ENCODE measurements around the gene SLC36A4. TPM values are rescaled to one million over a fixed set of nuclear protein-coding genes. Genes with fewer than 3 reads are reported as not detected.

SLC36A4 gene
- total and polyA plus RNA-seq, 11 donors: 2.6 to 22.4 (median 7.4) TPM

GRCh38 chr11:93169143-93169542 lies 28.6 kb downstream of the SLC36A4 start:
- H3K36me3 ChIP-seq: peaks cover 0 to 34% (median 16%) of the 10 kb centered on the region in 9 donors
- intact Hi-C loops (cut with DNase I): no loop called here
- no peak overlapping the region for H3K27ac ChIP-seq
- H3K27me3 ChIP-seq: no peaks in the 10 kb centered on the region
- 96 to 98% (median 97%) methylated on average over 2 of the region's 2 CpGs for WGBS, 4 donors
- H3K4me3 ChIP-seq: no peak overlapping the region
- DNase-seq (no peak), ATAC-seq (no peak)
- peaks cover 0 to 4% (median 0%) of the 10 kb centered on the region in 12 donors for H3K4me1 ChIP-seq
- TF ChIP-seq CTCF (IDR thresholded peaks at IDR 0.05): no peak
- no peak for TF ChIP-seq POLR2A (IDR thresholded peaks at IDR 0.05)
- H3K9me3 ChIP-seq: no peaks in the 10 kb centered on the region

GRCh38 chr11:93166862-93167261 lies 30.9 kb downstream of the SLC36A4 start:
- Histone ChIP-seq H3K9me3 (no peaks in the 10 kb centered on the region), H3K4me3 (no peak overlapping the region), H3K27me3 (no peaks in the 10 kb centered on the region), H3K4me1 (peaks cover 0 to 4% (median 0%) of the 10 kb centered on the region in 12 donors), H3K27ac (no peak overlapping the region), H3K36me3 (peaks cover 0 to 56% (median 32%) of the 10 kb centered on the region in 9 donors)
- DNase-seq: no peak
- intact Hi-C loops (cut with DNase I): no loop called here
- 50 to 71% (median 63%) methylated on average over 2 of the region's 2 CpGs for WGBS, 4 donors
- no peak for TF ChIP-seq POLR2A (IDR thresholded peaks at IDR 0.05)
- no peak for TF ChIP-seq CTCF (IDR thresholded peaks at IDR 0.05)
- no peak for ATAC-seq

GRCh38 chr11:93166194-93166593 lies 31.6 kb downstream of the SLC36A4 start:
- no peak for ATAC-seq

GRCh38 chr11:93160808-93161207 lies 37.0 kb downstream of the SLC36A4 start:
- ATAC-seq (no peak), DNase-seq (no peak)
- peaks cover 0 to 57% (median 45%) of the 10 kb centered on the region in 9 donors for H3K36me3 ChIP-seq
- no peaks in the 10 kb centered on the region for H3K27me3 ChIP-seq
- peaks cover 0 to 2% (median 0%) of the 10 kb centered on the region in 12 donors for H3K9me3 ChIP-seq
- no peak for TF ChIP-seq CTCF (IDR thresholded peaks at IDR 0.05)
- TF ChIP-seq POLR2A (IDR thresholded peaks at IDR 0.05): no peak
- no peak overlapping the region for H3K4me3 ChIP-seq
- intact Hi-C loops (cut with DNase I): no loop called here
- H3K4me1 ChIP-seq: no peaks in the 10 kb centered on the region
- H3K27ac ChIP-seq: no peak overlapping the region
- WGBS, 4 donors: 91 to 94% (median 93%) methylated on average over 1 of the region's 1 CpG

More at GRCh38 chr11:93166194-93166593, 31.6 kb downstream of the SLC36A4 start:
- peaks cover 0 to 61% (median 38%) of the 10 kb centered on the region in 9 donors for H3K36me3 ChIP-seq
- TF ChIP-seq POLR2A (IDR thresholded peaks at IDR 0.05) (no peak), CTCF (IDR thresholded peaks at IDR 0.05) (no peak)
- H3K27me3 ChIP-seq: no peaks in the 10 kb centered on the region
- H3K4me1 ChIP-seq: peaks cover 0 to 4% (median 0%) of the 10 kb centered on the region in 12 donors
- no peak overlapping the region for H3K4me3 ChIP-seq
- no peak for DNase-seq
- no peaks in the 10 kb centered on the region for H3K9me3 ChIP-seq
- intact Hi-C loops (cut with DNase I): no loop called here
- H3K27ac ChIP-seq: no peak overlapping the region

Measured in heart left ventricle (tissue), 16 donors.